Cerebellar cortex (tissue), 1 donor: ENCODE results near the gene OR2T1.
"Not testable (repeated sequence)": the region's sequence is repeated elsewhere in the genome, so short reads cannot be mapped to it uniquely, and the experiment has no call there.

ENCODE experiments used
- DNase-seq: peaks from one replicate; pipeline ENCODE4 v3.0.0-alpha.2; 2015; ENCODE audit warnings: low spot score

OR2T1 gene, protein sequence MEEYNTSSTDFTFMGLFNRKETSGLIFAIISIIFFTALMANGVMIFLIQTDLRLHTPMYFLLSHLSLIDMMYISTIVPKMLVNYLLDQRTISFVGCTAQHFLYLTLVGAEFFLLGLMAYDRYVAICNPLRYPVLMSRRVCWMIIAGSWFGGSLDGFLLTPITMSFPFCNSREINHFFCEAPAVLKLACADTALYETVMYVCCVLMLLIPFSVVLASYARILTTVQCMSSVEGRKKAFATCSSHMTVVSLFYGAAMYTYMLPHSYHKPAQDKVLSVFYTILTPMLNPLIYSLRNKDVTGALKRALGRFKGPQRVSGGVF

DNA sequence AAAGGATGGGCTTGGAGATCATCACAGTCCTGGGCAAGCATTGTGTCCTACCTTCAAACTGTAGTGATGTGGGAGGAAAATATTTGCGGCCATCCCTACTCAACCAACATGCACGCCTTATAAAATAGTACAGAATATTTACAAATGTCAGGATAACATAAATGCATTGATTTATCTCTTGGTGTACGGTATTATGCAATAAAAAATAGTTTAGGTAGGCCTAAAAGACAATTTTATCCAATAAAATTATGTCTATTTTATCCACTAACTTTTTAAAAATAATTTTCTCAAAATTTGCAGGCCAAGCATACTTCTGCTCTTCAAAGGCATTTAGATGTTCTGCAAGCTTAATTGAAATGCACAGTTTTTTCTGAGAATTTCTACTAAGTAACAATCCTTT is at the start of gene OR2T1:
TSS of gene OR2T1 (plus strand) at position 301 of the 400 bp plus-strand sequence. CDS start 3,100 bp downstream, outside the sequence.
- no peak for DNase-seq

DNA sequence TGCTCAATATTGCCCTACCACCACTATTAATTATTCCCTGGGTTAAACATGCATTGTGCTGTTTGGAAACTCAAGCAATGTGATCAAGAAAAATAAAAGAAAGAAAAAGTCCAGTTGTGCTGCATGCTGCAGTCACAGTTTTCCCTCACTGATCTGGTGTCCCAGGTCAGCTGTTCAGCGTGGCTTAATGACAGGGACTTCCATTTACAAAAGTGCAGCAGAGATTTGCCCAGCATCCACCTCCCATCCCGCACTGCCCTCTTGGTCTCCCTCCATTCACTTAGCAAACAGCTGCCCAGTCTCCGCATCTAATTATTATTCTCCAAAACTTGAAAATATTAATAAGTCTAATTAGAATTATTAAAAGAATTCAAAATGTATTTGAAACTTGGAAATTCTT is 43.4 kb upstream of the OR2T1 start:
- no peak for DNase-seq

DNA sequence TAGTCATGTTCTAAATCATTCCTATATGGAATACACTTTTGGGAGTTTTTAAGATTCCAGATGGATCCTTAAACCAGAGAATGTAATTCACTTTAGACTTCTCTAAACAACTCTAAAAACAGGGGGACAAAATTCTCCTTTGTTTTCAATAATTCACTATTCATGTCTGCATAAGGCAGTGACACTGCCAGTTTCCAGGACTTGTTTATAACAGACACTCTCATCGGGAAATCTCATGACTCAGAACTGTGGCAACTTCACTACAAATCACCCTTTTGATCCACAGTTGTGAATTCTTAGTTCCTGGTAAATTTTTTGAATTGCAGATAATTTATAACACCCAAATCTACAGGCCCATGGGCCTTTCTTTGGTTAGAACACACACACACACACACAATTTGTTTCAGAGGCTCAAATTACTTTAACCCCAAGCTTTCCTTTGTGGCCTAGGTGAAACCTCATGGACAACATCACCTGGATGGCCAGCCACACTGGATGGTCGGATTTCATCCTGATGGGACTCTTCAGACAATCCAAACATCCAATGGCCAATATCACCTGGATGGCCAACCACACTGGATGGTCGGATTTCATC is 41.6 kb upstream of the OR2T1 start, which contains the start of gene OR2T4:
TSS of gene OR2T4 (plus strand) at position 545 of the 595 bp plus-strand sequence. CDS start at position 545, 0 bp downstream.
- DNase-seq: no peak

DNA sequence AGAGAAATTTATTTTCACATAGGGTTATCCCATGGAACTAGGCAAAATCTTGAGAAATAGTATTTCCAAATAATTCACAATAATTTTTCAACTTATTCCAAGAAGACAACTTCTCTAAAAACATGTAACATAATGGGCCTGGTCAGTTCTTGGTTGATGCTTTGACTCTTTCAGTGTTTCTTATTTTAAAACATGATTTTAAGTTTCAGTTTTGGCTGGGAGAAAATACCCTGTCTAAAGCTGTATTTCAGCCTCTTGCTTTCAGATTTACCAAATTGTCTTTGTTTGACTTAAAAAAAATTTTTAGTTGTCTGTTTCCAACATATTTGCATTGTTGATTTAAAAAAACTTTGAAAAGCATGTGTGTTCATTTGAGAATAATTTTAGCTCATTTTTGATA is 36.2 kb upstream of the OR2T1 start:
- no peak for DNase-seq

DNA sequence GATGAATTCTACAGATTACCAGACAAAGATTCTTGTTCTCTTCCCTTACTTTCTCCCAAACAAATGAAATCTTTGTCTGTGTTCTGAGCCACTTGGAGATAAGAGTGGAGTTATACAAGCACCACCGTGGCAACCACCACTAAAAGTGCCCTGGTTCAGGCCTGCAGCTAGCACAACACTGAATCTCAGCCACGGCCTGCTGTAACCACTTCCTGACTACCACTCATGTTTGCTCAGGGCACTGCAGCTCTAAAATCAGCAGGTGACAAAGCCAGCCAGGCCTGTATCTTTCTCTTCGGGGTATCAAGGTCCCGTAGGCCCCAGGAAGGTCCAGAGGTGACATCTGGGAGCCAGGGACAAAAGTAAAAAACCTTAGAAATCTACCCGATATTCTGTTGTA is 30.5 kb upstream of the OR2T1 start:
- DNase-seq: no peak

DNA sequence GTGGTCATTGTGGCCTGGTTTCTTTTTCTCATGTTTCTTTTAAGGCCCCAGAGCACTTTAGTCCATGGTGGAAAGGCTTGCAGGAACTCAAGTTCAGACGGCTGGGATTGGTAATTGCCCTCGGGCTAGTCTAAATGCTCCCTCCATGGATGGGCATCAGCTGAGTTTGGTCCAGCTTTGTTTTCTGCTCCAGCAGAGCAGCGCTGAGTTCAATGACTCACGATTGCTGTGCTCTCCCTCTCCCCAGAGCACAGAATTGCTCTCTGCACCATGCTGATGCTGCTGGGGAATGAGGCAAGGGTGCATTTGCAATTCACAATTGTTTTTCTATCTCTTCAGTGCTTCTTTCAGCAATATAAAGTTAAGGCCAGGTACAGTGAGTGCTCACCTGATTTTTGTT is 29.1 kb upstream of the OR2T1 start:
- DNase-seq: no peak

DNA sequence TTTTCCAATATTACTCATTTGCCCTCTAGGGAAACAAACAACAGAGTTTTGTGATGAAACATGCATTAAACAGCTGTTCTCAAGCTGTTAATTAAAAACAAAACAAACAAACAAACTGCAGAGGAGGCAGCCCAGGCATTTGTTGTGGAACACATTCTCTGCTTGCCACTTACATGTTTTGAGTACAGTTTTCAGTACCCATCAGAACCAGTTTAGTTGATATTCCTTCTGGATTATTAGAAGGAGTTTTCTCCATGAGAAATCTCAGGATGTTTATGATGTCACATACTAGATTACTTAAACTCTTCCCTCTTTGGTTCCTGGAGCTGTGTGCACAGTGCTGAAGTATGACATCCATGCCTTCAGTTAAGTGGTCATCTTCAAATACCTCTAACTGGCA is 27.4 kb upstream of the OR2T1 start, which contains the start of gene OR2T6:
TSS of gene OR2T6 (plus strand) at position 301 of the 400 bp plus-strand sequence. CDS start 11,863 bp downstream, outside the sequence.
- DNase-seq: no peak

DNA sequence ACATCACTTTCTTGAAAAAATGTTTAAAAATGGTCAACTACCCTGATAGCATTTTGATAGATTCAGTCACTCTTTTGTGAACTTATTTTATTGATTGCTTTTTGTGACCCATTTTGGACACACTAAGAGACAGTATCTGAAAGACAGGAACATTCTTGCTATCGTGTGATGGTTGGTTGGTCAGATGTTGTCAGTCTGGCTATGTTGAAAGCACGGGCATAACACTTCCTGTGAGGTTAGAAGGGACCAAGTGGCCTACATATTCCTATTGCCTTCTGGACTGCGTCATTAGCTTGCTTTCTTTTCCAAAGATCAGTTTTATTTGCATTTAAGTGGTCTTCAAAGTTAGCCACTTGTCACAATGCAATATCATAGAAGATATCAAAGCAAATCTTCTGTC is 25.9 kb upstream of the OR2T1 start:
- no peak for DNase-seq

DNA sequence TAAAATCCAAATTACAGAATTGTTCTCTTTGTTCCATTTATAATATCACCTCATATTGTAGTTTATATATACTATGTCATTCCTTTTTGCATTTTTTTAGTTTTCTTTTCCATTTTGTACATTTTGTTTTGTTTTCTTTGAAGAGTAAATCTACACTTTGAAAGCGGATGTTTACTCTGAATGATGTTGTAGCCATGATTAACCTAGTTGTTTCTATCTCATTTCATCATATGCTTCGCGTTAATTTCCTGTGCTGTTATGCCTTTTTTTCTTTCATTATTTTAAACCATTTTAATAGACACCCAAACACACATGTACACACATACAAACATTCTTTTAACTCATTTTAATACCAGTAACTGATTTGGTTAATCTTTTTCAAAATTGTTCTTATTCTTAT is 22.0 kb upstream of the OR2T1 start:
- DNase-seq: no peak

DNA sequence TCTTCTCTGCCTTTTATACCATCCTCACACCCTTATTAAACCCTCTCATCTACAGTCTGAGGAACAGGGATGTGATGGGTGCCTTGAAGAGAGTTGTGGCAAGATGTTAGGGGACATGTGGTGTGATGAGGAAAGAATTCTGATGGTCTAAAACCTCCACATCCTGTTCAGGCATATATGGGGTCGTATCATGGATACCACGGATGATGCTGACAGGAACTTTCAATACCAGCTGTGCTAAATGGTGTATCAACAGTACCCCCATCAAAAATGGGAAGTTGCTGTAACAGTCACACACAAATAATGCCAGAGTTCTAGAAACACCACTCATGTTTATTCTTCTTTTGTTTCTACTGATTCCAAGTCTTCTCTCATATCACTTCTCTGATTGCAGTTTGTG is 14.4 kb upstream of the OR2T1 start:
- DNase-seq: no peak

DNA sequence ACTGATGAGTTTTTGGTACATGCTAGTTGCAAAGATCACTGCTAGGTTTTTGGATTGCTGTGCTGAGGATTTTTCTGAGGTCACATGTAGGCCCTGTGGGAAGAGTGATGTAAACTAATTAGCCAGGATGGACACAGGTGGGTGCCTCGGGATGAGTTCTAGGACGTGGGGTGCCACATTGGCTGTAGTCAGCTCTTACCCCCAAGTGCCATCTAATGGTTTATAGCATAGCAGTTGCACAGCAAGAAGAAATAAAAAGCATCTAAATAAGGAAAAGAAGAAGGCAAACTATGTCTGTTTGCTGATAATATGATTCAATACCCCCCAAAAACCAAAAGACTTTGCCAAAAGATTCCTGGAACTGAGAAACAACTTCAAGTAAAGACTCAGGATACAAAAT is 9.8 kb upstream of the OR2T1 start:
- DNase-seq: no peak

DNA sequence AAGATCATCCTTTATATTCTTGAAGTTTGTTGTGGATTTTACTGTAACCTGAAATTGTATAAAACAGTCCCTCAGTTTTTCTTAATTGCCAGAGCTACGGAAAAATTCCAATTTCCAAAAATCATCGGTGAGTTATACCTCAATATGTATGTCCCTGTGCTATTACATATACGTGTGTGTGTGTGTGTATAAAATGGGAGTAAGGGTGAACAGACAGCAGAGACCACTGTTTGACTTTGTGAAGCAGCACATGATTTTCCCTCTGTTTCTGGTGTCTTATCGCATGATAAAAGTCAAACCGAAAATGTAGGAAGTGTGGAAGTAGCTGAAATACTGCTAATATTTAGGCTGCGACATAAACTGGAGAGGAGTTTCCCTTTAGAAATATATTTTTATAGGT is 1.2 kb downstream of the OR2T1 start:
- no peak for DNase-seq

DNA sequence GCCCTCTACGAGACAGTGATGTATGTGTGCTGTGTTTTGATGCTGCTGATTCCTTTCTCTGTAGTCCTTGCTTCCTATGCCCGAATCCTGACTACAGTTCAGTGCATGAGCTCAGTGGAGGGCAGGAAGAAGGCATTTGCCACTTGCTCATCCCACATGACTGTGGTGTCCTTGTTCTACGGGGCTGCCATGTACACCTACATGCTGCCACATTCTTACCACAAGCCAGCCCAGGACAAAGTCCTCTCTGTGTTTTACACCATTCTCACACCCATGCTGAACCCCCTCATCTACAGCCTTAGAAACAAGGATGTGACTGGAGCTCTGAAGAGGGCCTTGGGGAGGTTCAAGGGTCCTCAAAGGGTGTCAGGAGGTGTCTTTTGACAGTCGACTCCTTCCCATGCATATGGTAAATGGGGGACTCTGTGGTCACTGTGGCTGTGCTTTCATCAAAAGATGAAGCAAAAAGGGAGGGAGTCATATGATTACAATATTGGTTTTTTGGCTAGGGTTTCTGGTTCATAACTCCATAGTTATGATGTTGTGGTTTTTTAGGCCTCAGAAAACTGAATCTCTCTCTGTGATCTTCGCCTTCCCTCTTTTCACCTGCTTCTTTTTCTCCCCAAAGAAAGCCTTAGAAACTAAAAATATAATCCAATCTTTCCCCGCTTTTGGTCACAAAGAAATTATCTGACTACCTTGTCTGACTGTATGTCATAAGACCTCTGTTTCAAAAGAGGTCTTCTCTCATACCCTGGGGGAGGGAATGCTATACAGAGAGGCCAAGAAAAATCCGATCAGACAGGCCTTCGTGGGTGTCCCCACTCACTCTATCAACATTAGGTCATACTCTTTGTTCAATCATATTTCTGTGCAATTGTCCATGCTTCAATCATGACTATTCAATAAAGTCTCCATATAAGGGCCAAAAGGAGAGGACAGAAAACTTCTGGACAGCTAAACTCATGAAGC is 4.2 kb downstream of the OR2T1 start:
- no peak for DNase-seq

DNA sequence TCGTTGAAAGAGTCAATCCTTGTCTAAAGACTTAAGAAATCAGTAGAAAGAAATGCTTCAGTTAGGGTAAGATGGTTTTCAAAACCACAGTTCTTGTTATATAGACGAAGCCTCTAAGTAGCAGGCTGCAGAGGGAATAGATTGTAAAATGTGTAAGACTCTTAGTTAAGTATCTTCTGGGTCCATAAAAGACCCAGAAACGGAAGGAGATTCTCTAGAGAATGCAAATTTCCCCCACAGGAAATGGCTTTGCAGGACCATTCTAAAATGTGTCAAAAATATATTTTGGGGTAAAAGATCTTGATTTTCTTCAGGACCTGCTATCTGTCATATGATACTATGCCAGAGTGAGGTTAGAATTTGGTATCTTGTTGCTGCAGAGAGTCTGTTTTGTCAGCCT is 13.4 kb downstream of the OR2T1 start:
- no peak for DNase-seq

DNA sequence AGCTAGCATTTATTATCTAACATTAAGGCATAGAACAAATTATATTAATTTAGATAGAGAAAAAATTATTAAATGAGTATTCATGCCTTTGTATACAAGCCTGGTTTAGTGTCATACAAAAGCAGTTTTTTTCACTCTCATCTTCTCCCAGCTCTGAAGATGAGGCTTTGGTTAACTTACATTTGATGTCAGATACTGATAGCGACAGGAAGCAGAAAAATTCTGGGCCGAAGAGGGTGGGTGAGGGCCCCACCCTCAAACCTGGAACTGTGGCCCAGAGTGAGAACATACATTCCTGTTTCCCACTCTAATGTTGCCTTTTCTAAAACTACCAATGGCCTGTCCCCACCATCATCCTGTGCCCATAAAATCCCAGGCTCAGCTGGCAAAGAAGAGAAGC is 15.0 kb downstream of the OR2T1 start:
- DNase-seq: no peak

DNA sequence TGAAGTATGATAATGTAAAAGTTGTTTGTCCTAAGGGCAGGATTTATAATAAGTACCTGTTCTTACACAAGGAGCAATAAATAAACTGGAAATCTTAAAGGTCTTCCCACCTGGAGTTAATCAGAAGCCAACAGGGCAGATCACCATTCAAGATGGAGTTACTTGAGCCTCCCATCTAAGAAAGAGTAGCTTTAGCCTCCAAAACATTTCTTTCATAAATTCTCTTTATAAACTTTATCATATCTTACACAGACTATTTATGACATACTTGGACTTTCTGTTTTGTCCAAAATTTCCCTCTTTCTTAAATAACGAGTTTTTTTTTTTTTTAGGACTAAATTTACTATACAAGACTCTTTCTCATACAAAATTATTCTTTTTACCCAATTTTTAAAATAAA is 18.5 kb downstream of the OR2T1 start:
- no peak for DNase-seq

DNA sequence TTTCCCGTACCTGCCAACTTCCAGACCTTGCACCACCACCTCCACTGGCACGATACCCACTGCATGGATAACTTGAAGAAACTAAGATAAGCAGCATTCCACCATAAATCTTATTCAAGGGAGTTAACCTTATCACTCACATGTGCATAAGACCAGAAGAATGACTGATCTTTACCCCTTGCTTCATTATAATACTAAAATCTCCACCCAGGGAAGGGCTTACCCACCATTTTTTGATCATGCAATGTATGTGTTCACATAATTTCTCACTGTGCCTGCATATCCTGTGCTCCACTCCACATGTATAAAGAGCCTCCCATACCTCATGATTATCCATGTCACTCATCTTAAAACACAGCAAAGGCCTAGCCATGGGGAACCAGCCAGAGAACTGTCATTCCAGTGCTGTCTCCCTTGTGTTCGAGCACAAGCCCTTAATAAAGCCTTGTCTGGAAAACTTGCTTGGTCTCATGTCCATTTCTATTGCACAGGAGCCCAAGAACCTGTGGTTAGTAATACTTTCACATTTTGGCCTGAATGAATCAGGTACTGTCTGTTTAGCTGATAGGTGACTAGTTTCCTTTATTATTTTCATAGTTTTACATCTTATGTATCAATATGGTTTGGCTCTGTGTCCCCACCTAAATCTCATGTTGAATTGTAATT is 24.8 kb downstream of the OR2T1 start:
- not testable (repeated sequence) for DNase-seq

DNA sequence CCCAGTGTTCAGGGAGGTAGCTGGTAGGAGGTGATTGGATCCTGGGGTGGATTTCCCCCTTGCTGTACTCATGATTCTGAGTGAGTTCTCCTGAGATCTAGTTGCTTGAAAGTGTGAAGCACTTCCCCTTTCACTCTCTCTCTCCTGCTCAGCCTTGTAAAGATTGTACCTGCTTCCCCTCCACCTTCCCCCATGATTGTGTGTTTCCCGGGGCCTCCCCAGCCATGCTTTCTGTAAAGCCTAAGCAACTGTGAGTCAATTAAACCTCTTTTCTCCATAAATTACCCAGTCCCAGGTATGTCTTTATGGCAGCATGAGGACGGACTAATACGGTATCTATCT is 25.3 kb downstream of the OR2T1 start:
- DNase-seq: not testable (repeated sequence)

DNA sequence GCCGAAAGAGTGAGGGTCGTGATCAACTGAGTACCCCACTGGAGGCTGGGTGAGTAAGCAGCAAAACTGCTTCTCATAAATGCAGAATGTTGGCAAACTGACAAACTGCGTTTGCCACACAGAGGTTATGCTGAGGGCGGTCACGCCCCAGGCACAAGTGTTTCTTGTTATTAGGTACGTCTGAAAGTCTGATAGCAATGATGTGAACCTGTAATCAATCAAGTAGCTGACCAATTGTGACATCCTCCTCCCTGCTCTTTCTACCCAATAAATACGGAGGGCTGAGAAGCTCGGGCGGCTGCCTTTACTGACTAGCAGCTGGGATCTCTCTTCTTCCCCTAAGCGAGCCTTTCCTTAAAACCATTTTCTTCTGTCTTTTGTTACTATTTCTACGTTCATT is 28.8 kb downstream of the OR2T1 start:
- DNase-seq: not testable (repeated sequence)

DNA sequence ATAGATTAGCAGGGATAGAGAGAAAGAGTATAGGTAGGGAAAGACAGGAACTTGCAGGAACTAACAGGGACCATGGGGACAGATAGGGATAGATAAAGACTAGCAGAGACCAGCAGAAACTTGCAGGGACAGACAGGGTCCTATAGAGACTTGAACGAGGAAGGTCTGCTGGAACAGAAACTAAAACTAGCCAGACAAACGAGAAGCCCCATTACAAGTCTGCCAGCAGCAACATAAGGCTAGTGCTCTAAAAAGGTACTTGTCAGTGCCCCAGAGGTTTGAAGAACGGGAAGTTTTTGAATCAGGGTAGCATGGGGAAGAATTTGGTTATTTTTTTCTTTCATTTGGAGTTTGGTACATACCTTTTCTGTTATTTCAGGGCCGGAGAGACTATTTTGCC is 29.4 kb downstream of the OR2T1 start:
- not testable (repeated sequence) for DNase-seq

DNA sequence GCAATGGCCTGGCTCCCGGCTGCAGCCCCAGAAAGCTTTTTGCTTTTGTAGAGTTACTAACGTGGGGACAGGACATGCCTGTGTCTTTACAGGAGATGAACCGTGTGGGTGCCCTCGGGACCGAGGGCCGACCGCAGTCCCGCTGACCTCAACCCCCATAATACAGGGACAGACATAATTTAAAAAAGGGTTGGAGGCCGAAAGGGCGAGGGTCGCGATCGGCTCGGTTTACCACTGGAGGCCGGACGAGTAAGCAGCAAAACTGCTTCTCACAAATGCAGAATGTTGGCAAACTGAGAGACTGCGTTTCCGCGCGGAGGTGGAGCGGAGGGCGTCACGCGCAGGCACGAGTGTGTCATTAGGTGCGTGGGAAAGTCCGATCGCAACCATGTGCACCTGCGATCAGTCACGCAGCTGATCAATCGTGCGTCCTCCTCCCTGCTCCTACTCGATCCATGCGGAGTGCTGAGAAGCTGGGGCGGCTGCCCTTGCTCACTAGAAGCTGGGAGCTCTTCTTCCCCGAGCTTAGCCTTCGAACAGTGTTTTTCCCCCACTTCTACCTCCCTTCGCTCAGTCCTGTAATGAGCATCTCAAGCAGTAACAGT is 31.1 kb downstream of the OR2T1 start:
- DNase-seq: not testable (repeated sequence)

DNA sequence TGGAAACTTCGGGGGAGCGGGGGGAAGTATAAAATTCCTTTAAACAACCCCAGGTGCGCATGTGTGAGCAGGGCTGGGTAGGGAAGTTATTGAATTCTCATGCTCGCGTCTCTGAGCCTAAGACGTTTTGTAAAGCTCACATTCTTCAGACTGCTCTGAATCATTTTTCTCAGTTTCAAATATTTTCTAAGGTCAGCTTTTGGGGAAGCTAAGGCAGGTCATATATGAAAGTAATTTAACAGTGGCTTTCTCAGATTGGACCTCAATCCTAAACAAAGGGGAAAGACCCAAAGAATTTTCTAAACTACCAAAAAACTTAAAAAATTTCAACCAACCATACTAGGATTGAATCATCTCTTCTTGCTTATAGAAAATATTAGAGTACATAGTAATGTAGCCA is 32.1 kb downstream of the OR2T1 start:
- not testable (repeated sequence) for DNase-seq
